Stimulated activated naive CD4-positive, alpha-beta T cell treated with Interleukin-2 at 50 U/mL for 16 hours (primary cell): ENCODE data around the gene P4HA3.
A peak's percentile ranks its signal among the peaks of the same experiment; 100 is the strongest.
"Not testable (repeated sequence)": the region's sequence is repeated elsewhere in the genome, so short reads cannot be mapped to it uniquely, and the experiment has no call there.

Experiments
- DNase-seq: peaks from one replicate; lab custom pipeline; 2025; lab: John Stamatoyannopoulos, UW

The P4HA3 gene

DNA sequence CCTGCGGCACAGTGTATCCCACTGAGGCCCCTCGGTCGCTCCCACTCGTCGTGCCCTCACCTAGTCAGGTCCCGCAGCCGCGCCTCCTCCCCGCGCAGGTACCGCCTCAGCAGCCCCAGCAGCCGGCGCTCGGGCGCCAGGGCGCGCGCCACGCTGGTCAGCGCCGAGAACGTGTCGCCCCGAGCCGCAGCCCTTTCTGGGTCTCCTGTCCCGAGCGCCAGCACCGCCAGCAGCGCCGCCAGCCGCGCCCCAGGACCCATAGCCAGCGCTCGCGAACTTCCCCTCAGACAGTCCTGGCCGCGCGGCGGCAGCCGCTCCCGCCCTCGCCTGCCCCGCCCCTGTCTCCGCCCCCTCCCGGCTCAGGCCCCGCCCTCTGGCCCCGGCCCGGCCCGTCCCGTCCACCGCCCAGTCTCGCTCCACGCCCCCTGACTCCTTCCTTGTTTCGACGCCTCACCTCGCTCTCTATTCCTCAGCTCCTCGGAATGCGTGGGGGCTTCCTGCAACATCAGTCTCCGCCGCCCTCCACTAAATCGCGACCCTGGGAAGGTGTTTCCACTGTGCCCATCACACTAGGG is at the start of gene P4HA3:
TSS of gene P4HA3 (minus strand) at position 289 of the 575 bp plus-strand sequence. CDS start at position 260, 29 bp downstream.
- DNase-seq, result peak; percentile 11

DNA sequence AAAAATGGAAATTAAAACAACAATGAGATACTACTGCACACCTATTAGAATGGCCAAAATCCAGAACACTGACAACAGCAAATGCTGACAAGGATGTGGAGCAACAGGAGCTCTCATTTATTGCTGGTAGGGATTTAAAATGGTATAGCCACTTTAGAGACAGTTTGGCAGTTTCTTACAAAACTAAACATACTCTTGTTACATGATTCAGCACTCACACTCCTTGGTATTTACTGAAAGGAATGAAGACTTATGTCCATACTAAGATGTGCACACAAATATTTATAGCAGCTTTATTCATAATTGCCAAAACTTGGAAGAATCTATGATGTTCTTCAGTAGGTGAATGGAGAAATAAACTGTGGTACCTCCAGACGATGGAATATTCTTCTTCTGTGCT is 46.0 kb upstream of the P4HA3 start:
- DNase-seq, result no peak

DNA sequence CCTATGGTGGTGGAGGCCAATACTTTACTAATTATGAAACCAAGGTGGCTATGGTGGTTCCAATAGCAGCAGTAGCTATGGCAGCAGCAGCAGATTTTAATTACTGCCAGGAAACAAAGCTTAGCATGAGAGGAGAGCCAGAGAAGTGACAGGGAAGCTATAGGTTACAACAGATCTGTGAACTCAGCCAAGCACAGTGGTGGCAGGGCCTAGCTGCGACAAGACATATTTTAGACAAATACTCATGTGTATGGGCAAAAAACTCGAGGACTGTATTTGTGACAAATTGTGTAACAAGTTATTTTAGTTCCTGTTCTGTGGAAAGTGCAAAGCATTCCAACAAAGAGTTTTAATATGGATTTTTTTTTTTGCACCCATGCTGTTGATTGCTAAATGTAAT is 44.2 kb upstream of the P4HA3 start:
- DNase-seq, result no peak

DNA sequence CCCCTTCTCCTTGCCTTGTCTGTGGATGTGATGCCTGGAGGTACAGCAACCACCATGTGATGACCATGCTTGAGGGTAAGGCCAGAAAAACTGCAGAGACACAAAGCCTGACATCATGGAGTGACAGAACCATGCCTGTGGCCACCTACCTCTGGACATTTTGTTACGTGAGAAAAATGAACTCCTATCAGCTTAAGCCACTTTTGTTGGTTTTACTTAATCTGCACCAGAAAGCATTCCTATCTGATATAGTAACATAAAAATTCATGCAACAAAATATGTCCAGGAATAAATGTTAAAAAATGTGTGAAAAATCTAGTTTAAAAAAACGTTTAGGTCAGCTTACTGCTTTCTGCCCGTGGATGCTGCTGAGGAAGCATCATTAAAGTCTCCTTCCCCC is 42.6 kb upstream of the P4HA3 start:
- DNase-seq, result no peak

DNA sequence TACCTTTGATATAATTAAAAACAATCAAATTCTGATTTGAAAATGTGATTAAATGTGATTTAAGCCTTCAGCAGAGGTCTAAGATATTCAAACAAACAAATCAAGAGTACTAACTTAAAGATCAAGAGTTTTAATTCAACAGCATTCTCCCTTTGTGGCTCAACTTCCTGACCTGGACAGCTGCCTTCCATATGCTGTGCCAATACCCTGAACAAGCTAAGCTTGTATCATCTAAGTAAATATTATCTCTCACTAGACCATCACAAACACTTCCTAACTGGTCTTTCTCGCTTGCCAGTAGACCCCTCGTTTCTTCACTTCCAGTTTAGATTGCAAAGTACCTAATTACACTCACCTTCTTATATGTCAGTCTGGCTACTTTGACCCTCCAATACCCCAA is 35.9 kb upstream of the P4HA3 start:
- DNase-seq, result no peak

DNA sequence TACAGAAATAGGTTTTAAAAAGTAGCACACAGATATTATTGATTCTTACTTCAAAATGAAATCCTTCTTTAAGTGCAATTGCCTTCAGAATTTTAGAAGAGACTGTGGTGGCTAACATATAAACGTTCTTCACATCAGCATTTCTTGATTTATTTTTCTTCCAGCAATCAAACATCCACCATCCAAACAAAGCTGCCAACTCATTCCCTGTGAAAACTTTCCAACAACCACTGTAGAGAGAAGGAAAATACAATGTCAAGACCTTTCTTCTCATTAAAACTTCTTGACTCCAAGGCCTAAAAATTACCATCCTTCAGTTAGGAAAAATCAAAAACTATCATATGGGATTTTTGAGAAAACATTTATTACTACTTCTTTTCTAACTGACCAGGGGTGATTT is 34.0 kb upstream of the P4HA3 start:
- DNase-seq, result no peak

DNA sequence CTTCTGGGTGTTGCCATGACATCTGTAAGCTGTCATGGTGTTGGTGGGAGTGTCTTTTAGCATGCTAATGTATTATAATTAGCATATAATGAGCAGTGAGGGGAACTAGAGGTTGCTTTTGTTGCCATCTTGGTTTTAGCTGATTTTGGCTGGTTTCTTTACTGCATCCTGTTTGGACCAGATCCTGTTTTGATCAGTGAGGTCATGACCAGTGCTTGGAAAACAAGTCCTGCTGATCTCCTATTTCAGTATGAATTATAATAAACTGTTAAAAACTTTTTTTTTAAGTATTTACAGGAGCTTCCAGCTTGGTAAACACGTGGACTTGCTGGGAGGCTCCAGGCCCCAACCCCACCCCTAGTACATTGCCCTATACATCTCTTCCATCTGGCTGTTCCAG is 30.5 kb upstream of the P4HA3 start:
- no peak for DNase-seq

DNA sequence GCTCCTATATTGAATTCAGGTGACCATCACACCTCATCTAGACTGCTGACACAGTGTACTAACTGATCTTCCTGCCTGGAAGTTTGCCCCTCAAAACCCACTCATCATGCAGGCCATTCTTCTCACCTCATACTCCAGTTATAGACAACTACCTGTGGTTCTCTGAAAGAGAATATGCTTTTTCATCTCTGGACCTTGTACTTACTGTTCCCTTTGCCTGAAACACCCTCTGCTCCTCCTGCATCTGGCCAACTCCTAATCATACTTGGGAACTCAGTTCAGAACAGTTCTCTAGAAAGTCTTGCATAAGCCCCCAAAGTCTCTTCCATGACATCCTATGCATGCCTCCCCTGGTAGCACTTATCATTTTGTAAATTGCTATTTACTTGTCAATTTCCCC is 28.2 kb upstream of the P4HA3 start:
- DNase-seq, result no peak

DNA sequence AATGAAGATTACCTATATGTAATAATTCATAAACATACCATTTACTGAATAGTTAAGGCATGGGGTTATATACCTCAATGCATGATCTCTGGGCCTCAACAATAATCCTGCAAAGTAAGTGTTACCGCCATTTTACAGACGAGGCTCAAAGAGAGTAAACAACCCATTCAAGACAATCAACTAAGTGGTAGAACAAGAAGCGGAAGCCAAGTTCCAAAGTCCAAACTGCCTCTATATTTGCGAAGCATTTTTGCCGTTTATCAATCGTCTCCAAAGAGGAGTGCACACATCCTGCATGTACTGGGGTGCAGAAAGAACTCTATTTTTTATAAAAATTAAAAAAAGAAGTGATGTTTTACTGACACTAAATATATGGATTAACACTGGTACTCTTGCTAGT is 27.5 kb upstream of the P4HA3 start:
- DNase-seq, result no peak

DNA sequence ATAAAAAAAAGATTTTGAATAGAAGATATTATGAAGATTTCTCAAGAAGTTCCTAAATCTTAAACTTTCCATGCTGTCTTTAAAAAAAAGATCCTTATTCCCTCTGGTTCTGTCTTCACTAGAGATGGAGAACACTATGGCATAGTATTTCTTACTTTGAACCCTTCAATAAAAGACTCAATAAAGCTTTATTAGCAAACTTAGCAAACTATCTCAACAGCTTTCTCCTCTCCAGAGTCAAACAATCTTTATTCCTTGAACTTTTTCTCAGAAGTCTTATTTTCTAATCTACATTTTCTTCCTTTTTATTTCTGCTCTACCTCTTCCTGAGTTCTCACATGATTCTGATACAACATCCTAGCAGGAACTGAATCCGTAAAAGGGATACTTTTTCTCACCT is 21.8 kb upstream of the P4HA3 start:
- DNase-seq, result no peak

DNA sequence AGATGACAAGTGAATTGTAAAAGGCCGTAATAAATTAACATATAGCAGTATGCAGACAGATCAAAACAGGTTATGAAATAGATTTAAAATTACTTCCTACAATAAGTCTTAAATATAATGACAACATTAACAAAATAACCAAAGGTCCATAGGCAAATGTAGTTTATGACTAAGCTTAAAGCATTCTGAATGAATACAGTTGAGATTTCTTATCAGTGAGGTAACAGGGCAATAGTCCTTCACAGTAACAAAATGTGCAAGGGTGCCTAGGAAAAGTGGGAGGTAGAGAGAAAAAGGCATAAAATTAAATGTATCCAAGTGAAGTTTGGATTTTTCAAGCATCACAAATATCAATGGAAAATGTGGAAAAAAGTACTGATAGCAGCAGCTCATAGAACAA is 20.9 kb upstream of the P4HA3 start:
- no peak for DNase-seq

DNA sequence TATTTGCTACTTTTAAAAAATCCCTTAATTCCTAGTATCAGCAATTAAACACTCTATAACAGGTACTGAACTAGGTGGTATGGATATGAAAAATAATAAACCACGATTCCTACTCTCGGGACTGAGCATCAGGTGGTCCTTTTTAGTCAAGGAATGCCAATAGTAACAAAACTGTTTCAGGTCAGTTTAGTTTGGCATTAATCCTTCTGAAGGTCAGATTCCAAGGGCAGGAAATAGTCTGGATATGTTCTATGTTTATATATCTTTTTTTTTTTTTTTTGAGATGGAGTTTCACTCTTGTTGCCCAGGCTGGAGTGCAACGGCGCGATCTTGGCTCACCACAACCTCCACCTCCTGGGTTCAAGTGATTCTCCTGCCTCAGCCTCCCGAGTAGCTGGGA is 19.6 kb upstream of the P4HA3 start:
- DNase-seq, result not testable (repeated sequence)

DNA sequence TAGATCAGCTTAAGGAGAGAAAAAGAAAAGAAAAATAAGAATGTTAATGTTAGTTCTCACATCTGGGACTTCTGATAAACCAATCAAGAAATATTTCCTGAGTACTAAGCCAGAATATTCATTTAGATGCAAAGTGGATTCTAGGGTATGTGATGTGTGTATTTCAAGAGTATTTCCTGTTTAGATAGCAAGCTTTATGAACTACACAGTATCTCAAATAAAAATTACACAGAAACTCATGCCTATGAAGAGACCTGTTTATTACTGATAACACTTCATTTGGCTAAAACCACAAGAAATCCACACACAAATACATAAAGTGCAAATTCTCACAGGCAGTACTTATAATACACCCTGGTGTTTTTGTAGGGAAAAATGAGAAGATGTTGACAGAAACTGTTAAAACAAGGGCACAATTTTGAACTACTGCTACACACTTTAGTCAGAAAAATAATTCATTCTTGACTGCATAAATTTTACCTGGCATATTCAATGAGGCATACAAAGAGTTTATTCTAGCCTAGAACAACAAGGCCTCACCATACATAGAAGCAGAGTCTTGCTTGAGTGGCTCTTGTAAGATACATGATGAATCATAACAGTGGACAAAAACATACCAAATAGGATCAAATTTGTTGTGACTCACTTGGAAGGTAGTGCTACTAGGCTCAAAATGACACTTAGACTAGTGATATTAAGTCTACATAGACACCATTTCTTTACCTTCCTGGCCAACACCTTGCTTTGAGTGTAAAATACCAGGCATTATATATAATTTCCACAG is 18.8 kb upstream of the P4HA3 start:
- DNase-seq, result no peak

DNA sequence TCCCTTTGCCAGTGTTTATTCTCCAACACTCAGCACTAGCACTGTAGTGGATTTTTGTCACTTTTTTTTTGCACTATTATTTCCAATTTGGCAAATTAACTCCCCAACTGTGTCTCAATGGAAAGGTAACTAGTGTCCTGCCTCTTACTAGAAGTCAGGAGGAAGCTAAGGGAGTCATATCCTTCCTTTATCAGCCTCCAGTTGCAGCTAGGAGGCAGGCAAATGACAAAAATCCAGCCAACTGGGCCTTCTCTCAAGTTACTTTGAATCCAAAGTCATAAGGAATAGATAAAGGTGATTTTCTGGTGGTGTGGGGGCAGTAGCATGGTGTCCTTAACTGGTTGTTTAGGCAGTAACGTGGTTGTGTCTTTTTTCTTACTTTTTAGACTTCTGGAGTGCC is 15.6 kb upstream of the P4HA3 start:
- DNase-seq, result no peak

DNA sequence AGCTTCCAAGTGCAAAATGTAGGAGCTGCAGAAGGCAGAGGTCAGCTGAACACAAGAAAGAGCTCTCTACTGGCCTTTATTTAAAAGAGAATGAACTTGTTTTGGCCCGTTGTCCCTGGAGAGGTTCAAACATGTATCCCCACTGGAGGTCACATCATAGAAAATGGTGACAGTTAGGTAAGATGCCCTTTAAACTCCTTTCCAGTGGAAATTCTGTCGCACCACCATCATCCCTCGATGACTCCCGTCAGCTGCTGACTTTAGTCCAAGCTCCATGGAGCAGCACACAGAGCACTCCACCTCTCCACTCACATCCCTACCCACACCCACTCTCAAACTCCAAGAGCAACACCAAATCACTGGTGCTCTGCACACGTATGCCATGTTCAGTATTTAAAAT is 15.2 kb upstream of the P4HA3 start:
- no peak for DNase-seq

DNA sequence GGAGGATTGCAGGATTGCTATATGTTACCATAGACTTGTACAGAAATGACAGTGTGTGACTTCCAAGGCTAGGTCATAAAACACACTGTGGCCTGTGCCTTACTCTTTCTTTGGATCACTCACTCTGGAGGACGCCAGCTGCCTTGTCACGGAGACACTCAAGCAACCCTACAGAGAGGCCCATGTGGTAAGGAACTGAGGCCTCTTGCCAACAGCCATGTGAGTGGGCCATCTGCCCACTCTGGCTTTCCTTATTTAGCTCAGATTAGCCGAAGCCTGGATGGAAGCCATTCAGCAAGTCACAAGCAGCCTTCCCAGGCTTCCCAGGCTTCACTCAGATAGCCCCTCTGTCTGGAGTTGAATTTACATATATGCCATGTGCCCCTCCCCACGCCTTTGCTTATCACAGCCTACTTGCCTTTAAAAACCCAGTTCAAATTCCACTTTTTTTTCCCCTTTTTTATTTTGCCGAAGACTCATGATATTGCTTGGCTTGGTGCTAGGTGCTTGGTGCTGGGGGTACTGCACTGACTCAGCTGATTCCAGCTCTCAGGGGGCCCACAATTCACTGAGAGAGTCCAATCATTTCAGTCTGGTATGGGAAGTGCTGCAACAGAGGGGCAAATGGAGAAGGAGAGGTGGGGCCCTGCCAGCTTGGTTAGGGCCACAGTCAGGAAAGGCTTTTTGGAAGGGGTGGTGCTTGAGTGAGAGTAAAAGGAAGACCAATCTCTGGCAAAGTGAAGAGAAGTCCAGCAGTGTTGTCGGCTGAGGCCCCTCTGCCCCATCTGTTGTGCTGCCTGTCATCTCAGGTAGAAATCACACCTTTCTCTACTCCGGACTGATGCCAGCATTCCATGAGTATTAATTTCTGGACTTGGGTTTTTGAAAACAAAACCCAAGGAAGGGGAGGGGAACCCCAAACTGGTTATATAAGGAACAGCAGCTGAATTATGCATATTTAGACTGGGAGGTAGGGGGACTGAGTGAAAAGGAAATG is 14.5 kb upstream of the P4HA3 start:
- no peak for DNase-seq

DNA sequence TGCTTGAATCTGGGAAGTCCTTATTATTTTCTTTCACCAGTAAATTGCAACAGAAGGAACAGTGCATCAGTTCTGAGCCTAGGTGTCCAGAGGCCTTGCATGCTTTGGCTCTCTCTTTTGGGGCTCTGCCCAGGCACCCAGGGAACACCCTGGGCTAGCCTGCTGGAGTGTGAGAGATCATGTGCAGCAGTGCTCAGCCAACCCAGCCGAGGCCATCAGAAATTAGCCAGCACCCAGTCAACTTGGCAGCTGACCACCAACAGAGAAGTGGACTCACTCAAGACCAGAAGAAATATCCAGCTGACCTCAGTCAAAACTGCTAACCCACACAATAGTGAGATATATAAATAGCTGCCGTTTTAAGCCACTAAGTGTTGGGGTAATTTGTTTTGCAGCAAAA is 11.2 kb upstream of the P4HA3 start:
- no peak for DNase-seq

DNA sequence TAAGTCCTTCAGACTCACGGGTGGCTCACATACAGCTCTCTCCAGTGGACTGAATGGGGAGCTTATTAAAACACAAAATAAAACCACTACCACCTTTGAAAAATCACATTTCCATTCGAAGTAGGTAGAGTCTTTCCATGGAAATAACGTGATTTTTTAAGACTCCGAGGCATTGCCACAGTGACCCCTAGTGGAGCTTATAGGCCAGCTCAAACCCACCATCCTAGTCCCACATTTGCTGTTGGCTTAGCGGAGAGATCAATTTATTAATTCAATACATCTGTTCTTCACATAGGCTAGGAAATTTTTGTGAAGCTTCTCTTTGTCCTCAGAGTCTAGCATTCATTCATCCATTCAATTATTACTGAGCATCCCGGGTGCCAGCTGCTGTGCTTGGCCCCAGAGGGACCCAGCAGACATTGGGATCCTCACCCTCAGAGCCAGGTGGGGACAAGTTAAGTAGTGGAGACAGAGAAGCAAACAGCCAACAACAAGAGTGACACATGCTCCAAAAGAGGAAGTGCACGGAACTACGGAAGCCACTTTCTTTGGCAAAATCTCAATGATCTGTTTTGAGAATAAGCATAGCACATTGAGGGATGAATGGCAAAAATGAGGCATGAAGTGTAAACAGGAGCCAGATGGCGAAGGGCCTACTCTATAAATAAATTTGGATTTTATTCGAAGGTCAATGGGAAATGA is 10.2 kb upstream of the P4HA3 start:
- no peak for DNase-seq

DNA sequence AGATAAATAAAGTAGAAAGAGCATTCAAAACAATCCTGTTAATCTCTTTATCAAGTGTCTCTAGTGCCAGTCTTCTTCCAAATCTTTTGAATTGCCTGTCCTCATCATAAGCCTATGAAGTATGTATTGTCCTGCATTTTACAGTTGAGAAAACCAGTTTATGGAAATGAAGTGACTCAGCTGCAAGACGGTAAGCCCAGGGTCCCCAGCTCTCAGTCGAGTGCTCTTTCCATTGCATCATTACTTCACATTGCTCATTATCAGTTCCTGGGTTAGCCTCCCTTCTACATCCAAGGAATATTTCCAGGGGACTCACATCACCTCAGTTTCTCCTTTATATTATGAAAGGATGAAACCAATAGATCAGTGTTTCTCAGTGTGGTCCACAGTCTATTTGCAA is 9.1 kb upstream of the P4HA3 start:
- DNase-seq, result no peak

DNA sequence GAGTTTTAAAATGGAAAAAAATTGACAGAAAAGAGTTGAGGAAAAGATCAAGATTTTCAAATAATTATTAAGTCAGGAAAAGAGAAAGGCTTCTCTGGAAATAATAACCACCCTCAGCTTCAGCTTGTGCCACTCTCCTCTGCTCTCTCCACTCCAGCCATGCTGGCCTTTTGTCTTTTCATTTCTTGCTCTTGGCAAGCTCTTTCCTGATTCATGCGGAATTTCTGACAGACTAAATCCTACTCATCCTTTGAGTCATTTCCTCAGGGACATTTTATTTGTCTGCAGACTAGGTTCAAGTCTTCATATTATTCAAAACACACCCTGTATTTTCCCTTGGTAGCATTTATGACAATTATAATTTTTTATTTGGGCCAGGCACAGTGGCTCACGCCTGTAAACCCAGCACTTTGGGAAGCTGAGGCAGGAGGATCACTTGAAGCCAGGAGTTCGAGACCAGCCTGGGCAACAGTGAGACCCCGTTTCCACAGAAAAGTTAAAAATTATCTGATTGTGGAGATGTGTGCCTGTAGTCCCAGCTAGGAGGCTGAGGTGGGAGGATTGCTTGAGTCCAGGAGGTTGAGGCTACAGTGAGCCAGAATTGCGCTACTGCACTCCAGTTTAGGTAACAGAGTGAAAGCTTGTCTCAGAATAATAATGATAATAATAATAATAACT is 7.8 kb upstream of the P4HA3 start:
- no peak for DNase-seq

DNA sequence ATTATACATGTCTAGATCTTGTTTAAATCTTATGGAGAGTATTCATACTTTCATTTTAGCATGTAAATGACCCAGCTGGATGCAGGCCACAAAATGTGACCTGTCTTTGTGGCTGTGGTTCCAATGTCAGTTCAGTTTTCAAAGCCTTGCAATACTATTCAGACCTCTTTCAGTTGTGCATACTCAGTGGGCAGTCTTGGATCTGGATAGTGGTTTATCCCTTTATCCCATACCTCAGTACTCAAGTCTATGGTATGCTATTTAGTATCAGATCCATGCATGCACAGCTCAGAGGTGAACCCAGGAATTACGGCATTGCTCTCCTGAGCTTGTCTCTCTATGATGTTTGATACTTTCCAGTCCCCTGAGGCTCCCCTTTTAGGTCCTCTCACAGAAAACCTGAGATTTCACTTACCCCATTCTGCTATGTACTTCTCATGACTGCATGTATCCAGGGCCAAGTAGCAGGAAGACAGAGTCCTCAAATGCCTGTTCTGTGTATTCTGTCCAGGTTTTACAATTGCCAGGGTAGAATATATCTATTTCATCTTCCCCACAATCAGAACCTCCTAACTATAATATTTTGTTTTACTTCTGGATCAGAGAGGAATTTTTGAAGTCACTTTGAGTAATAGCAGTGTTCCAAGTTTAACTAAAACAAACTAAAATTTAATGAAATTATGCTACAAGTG is 6.9 kb upstream of the P4HA3 start:
- DNase-seq, result no peak
